Central memory CD8-positive, alpha-beta T cell (primary cell): Measurements from ENCODE around the gene ADPRHL1.
"Not testable (repeated sequence)": the region's sequence is repeated elsewhere in the genome, so short reads cannot be mapped to it uniquely, and the experiment has no call there.

Source experiments
- ATAC-seq: fragments of 150-1000 bp; cut with Tn5 transposase; replicated peaks from 2 replicates; pipeline ENCODE4 v1.10.0; 2022; ENCODE audit warnings: mild to moderate bottlenecking, moderate FRiP score, moderate number of reproducible peaks; ENCODE audit not compliant: poor library complexity, severe bottlenecking; ENCODE audit errors: extremely low read depth
- DNase-seq, 2 donors: peaks; one replicate each; pipeline ENCODE4 v3.0.0; 2021; ENCODE audit warnings: low spot score in 2 of 2
- H3K27ac Mint-ChIP-seq: one replicate; pipeline ENCODE4 v1.8.0; 2022; ENCODE audit warnings: low read depth, mild to moderate bottlenecking, moderate library complexity, mixed read lengths
- H3K27me3 Mint-ChIP-seq: one replicate; pipeline ENCODE4 v1.8.0; 2022; ENCODE audit warnings: mixed read lengths
- H3K36me3 Mint-ChIP-seq: one replicate; pipeline ENCODE4 v1.8.0; 2022; ENCODE audit warnings: mild to moderate bottlenecking, moderate library complexity, mixed read lengths; ENCODE audit not compliant: insufficient read depth
- H3K4me1 Mint-ChIP-seq: one replicate; pipeline ENCODE4 v1.8.0; 2022; ENCODE audit warnings: mixed read lengths
- H3K4me3 Mint-ChIP-seq: one replicate; pipeline ENCODE4 v1.8.0; 2022; ENCODE audit warnings: mild to moderate bottlenecking, moderate library complexity, mixed read lengths
- H3K9me3 Mint-ChIP-seq: one replicate; pipeline ENCODE4 v1.8.0; 2022; ENCODE audit warnings: mixed read lengths

Gene ADPRHL1

DNA sequence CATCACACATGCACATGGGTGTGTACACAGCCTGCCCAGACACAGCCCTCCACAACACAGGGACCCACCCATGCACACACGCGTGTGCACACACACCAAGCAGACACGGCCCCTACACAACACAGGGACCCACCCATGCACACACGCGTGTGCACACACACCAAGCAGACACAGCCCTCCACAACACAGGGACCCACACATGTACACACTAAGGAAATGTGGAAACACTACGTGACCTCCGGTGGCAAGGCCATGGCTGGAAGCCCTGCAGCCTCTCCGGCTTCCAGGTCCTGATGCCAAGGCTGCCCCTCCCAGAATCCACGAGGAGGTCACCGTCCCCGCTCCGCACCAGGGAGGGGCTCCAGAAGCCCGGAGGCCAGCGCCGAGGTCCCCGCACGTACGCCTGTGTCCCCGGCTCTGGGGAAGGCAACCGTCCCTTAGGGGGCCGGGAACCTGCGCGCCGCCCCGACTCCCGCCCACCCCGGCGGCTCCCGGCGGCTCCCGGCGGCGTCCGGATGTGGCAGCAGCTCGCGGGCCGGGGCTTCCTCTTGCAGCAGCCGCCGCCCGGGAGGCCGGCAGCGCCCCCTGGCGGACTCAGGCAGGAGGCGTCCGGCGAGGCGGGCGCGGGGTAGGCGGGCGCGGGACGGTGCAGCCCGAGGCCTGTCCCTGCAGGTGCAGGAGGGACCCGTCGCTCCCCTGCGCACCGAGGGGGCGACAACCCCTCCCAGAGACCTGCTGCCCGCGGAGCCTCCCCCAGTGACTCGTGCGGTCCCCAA is 59.5 kb downstream of the ADPRHL1 start:
- peak; percentile 93 for ATAC-seq
- H3K36me3 Mint-ChIP-seq: peaks cover 7% of the 10 kb centered on the region
- H3K4me3 Mint-ChIP-seq: peak overlapping the region; percentile 56
- no peaks in the 10 kb centered on the region for H3K9me3 Mint-ChIP-seq
- H3K27me3 Mint-ChIP-seq: no peaks in the 10 kb centered on the region
- no peak overlapping the region for H3K27ac Mint-ChIP-seq
- peak; percentile 64 to 70 for DNase-seq
- H3K4me1 Mint-ChIP-seq: peaks cover 5% of the 10 kb centered on the region

DNA sequence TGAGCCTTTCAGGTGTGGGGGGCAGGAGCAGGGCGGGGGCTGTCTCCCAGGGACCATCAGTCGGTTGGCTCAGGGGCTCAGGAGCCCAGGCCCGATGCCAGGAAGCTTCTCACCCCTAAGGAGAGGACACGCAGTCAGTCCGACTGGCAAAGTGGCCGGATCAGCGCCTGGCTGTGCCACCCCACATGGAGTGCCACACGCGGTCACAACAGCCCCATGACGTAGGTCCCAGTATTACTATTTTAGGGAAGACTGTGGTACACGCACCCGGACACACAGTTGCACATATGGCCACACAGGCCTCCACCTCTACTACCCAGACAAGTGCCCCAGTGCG is 60.1 kb downstream of the ADPRHL1 start:
- H3K4me1 Mint-ChIP-seq: peaks cover 5% of the 10 kb centered on the region
- H3K27ac Mint-ChIP-seq: no peak overlapping the region
- H3K4me3 Mint-ChIP-seq: peak overlapping the region; percentile 56
- no peak for DNase-seq
- H3K36me3 Mint-ChIP-seq: peaks cover 7% of the 10 kb centered on the region
- ATAC-seq: no peak
- no peaks in the 10 kb centered on the region for H3K9me3 Mint-ChIP-seq
- no peaks in the 10 kb centered on the region for H3K27me3 Mint-ChIP-seq

DNA sequence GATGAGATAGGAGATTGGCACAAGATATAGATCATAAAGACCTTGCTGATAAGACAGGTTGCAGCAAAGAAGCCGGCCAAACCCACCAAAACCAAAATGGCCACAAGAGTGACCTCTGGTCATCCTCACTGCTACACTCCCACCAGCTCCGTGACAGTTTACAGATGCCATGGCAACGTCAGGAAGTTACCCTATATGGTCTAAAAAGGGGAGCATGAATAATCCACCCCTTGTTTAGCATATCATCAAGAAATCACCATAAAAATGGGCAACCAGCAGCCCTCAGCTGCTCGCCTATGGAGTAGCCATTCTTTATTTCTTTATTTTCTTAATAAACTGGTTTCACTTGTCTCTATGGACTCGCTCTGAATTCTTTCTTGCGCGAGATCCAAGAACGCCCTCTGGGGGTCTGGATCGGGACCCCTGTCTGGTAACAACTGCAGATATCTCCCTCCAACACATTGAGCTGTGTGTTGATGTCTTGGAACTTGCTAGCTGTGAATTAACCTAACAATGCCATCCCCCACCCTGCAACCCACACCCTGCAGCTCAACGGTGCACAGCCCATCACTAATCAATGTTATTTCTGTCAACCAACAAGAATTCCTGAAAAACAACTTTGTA is 62.3 kb downstream of the ADPRHL1 start:
- Mint-ChIP-seq H3K36me3 (peaks cover 7% of the 10 kb centered on the region), H3K4me1 (peaks cover 5% of the 10 kb centered on the region), H3K4me3 (no peak overlapping the region), H3K27ac (no peak overlapping the region), H3K9me3 (no peaks in the 10 kb centered on the region), H3K27me3 (peaks cover 10% of the 10 kb centered on the region)
- no peak for ATAC-seq
- DNase-seq: no peak

DNA sequence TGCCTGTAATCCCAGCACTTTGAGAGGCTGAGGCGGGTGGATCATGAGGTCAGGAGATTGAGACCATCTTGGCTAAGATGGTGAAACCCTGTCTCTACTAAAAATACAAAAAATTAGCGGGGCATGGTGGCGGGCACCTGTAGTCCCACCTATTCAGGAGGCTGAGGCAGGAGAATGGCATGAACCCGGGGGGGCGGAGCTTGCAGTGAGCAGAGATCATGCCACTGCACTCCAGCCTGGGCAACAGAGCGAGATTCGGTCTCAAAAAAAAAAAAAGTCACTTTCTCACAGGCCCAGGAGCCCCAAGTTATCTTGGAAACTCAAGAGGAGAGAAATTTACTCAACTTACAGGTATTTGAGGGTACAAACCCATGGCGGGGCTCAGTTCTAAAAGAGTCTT is 63.7 kb downstream of the ADPRHL1 start:
- DNase-seq, H3K36me3 Mint-ChIP-seq, H3K4me3 Mint-ChIP-seq, H3K4me1 Mint-ChIP-seq, H3K27ac Mint-ChIP-seq, H3K9me3 Mint-ChIP-seq, ATAC-seq: not testable (repeated sequence)
- H3K27me3 Mint-ChIP-seq: peaks cover 24% of the 10 kb centered on the region

DNA sequence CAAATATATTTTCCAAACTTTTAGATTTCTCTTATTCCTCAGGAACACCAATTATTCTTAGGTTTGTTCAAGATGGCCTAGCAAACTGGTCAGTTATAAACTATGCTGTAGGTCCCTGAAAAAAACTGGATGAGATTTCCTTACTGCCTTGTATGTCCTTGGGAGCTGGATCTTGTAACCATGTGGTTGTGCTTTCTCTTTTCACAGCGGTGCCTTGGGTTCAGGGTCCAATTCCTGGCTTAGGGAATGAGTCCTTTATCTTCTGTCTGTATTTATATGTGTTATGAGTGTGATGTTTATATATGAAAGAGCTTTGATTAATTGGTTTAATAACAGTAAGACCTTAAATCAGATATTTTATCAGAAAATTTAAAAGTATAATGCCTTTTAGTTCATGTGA is 65.9 kb downstream of the ADPRHL1 start:
- peaks cover 46% of the 10 kb centered on the region for H3K27me3 Mint-ChIP-seq
- H3K4me1 Mint-ChIP-seq: no peaks in the 10 kb centered on the region
- no peak overlapping the region for H3K27ac Mint-ChIP-seq
- H3K4me3 Mint-ChIP-seq: no peak overlapping the region
- ATAC-seq: no peak
- H3K36me3 Mint-ChIP-seq: peaks cover 5% of the 10 kb centered on the region
- no peaks in the 10 kb centered on the region for H3K9me3 Mint-ChIP-seq
- no peak for DNase-seq

DNA sequence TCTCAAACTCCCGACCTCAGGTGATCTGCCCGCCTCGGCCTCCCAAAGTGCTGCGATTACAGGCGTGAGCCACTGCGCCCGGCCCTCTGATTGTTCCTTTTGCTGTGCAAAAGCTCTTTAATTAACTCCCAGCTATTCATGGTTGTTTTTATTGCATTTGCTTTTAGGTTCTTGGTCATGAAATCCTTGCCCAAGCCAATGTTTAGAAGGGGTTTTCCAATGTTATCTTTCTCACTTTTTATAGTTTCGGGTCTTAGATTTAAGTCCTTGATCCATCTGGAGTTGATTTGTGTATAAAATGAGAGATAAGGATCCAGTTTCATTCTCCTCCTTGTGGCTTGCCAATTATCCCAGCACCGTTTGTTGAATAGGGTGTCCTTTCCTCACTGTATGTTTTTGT is 70.2 kb downstream of the ADPRHL1 start:
- Mint-ChIP-seq H3K27ac (no peak overlapping the region), H3K4me3 (no peak overlapping the region), H3K4me1 (no peaks in the 10 kb centered on the region), H3K9me3 (no peaks in the 10 kb centered on the region), H3K36me3 (peaks cover 2% of the 10 kb centered on the region), H3K27me3 (peaks cover 66% of the 10 kb centered on the region)
- no peak for ATAC-seq
- no peak for DNase-seq

DNA sequence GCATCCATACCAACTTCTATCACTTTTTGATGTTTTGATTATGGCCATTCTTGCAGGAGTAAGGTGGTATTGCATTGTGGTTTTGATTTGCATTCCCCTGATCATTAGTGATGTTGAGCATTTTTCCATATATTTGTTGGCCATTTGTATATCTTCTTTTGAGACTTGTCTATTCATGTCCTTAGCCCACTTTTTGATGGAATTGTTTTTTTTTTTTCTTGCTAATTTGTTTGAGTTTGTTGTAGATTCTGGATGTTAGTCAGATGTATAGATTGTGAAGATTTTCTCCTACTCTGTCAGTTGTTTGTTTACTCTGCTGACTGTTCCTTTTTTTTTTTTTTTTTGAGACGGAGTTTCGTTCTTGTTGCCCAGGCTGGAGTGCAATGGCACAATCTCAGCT is 70.7 kb downstream of the ADPRHL1 start:
- H3K27ac Mint-ChIP-seq, H3K9me3 Mint-ChIP-seq, ATAC-seq, H3K4me1 Mint-ChIP-seq, H3K4me3 Mint-ChIP-seq, H3K36me3 Mint-ChIP-seq, DNase-seq: not testable (repeated sequence)
- peaks cover 72% of the 10 kb centered on the region for H3K27me3 Mint-ChIP-seq

DNA sequence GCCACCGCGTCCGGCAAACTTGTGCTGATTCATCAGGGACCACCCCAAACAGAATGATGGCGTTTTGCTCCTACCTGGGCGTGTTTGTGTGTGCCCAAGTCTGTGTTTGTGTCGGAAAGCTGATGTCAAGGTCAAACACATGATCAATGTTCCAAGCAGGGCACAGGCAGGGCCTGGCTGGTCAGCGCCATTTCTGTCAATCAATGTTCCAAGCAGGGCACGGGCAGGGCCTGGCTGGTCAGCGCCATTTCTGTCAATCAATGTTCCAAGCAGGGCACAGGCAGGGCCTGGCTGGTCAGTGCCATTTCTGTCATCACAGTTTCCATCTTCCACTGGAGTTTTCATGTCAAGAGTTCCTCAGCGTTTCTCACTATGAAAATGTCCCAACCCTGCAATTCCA is 74.5 kb downstream of the ADPRHL1 start:
- ATAC-seq: no peak
- no peaks in the 10 kb centered on the region for H3K9me3 Mint-ChIP-seq
- H3K36me3 Mint-ChIP-seq: peaks cover 2% of the 10 kb centered on the region
- DNase-seq: no peak
- H3K4me3 Mint-ChIP-seq: no peak overlapping the region
- H3K4me1 Mint-ChIP-seq: no peaks in the 10 kb centered on the region
- no peak overlapping the region for H3K27ac Mint-ChIP-seq
- peaks cover 64% of the 10 kb centered on the region for H3K27me3 Mint-ChIP-seq

DNA sequence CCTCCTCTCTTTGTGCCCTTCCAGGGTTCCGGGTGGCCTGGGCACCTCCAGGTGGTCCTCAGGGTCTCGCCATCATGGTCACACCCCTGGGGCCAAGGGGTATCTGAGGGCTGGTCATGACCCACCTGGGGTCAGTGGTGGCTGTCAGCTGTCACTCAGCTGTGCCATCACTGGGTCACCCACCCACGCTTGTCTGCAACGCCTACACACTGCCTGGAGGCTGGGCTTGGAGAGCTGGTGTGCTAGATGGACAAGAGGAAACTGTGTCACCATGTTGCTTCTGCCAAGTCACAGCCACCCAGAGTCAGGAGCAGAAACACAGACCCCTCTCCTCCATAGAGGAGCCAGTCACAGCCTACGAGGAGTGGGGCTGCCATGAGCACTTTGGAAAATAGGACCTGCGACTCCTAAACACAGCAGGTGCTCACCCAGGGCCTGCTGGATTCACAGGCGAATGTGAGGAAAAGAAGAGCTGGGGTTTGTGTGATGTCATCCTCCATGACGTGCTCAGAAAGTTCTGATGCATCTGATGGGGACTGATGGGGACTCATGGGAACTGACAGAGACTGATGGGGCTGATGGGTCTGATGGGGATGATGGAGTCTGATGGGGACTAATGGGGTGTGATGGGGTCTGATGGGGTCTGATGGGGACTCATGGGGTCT is 78.6 kb downstream of the ADPRHL1 start:
- no peaks in the 10 kb centered on the region for H3K4me1 Mint-ChIP-seq
- H3K36me3 Mint-ChIP-seq: no peaks in the 10 kb centered on the region
- DNase-seq: no peak
- ATAC-seq: no peak
- no peaks in the 10 kb centered on the region for H3K9me3 Mint-ChIP-seq
- peaks cover 48% of the 10 kb centered on the region for H3K27me3 Mint-ChIP-seq
- peak overlapping the region; percentile 30 for H3K27ac Mint-ChIP-seq
- no peak overlapping the region for H3K4me3 Mint-ChIP-seq

DNA sequence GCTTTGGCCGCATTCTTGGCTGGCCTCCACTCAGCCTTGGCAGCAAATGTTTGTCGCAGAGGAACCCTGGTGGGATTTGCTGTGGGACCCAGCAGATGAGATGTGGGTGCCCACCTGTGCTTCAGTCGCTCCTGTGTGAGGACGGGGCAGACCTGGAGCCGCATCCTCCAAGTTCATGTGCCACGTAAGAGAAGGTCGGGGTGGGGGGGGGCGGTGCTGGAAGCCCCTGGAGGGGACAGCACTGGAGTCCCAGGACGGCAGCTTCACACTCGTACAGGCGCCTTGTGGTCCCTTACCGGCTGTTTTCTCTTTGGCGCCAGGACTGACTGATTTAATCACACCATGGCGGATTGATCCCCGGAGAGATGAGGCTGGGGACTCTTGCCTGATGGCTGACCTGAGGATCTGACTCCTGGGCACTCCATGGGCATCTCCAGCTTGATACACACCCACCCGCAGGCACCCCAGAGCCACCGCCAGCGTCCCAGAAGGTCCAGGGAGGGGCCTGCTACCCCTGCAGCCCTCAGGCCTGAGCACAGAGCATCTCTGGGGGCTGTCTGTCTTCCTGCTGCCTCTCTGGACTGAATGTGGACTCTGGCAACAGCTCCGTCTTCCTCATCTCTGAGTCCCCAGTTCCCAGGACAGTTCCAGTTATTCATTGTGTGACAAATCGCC is 79.3 kb downstream of the ADPRHL1 start:
- Mint-ChIP-seq H3K9me3 (no peaks in the 10 kb centered on the region), H3K27ac (no peak overlapping the region), H3K36me3 (no peaks in the 10 kb centered on the region), H3K4me3 (no peak overlapping the region), H3K4me1 (no peaks in the 10 kb centered on the region), H3K27me3 (peaks cover 48% of the 10 kb centered on the region)
- DNase-seq: no peak
- no peak for ATAC-seq

DNA sequence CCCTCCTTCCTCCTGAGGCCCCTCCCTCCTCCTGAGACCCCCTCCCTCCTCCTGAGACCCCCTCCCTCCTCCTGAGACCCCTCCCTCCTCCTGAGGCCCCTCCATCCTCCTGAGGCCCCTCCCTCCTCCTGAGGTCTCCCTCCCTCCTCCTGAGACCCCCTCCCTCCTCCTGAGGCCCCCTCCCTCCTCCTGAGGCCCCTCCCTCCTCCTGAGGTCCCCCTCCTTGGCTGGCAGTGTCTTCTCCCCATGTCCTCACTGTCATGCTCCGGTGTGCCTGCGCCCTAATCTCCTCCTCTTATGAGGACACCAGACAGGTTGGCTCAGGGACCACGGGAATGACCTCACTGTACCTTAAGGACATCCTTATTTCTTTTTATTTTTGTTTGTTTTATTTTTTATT is 81.6 kb downstream of the ADPRHL1 start:
- H3K36me3 Mint-ChIP-seq, H3K9me3 Mint-ChIP-seq, DNase-seq, ATAC-seq, H3K27ac Mint-ChIP-seq, H3K4me3 Mint-ChIP-seq, H3K4me1 Mint-ChIP-seq: not testable (repeated sequence)
- H3K27me3 Mint-ChIP-seq: peaks cover 34% of the 10 kb centered on the region

DNA sequence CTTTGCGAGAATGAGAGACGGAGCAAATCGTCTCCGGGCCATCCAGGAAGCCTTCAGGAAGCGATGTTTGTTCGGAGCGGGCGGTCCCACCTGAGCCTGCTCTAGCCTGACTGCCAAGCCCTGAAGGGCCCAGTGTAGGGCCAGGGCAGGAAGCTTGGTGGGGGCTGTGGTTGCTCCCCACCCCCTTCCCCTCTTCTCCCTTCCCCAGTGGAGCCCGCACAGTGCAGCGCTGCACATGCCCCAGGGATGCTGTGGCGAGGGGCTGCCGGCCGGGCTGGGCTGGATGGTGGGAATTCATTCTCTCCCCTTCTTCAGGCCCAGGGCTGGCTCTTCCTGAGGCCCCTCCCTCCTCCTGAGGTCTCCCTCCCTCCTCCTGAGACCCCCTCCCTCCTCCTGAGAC is 82.2 kb downstream of the ADPRHL1 start:
- H3K9me3 Mint-ChIP-seq: no peaks in the 10 kb centered on the region
- ATAC-seq (no peak), DNase-seq (no peak)
- no peaks in the 10 kb centered on the region for H3K4me1 Mint-ChIP-seq
- no peaks in the 10 kb centered on the region for H3K36me3 Mint-ChIP-seq
- H3K4me3 Mint-ChIP-seq: no peak overlapping the region
- no peak overlapping the region for H3K27ac Mint-ChIP-seq
- peaks cover 28% of the 10 kb centered on the region for H3K27me3 Mint-ChIP-seq
